ENCODE results near the gene KDR. TPM values are rescaled to one million over a fixed set of nuclear protein-coding genes. Genes with fewer than 3 reads are reported as not detected.

Gene KDR
- polyA plus RNA-seq, 1 donor from 2014 or later, result not detected

GRCh38 chr4:55143858-55144257 lies 18.5 kb upstream of the KDR start:
- H3K27me3 ChIP-seq (ENCODE audit: insufficient read depth, low read depth, low read length), result no peaks in the 10 kb centered on the region
- no peak overlapping the region for H3K27ac ChIP-seq (ENCODE audit: low read length)
- H3F3A ChIP-seq (ENCODE audit: insufficient read depth, low read length, poor library complexity, severe bottlenecking), result no peaks in the 10 kb centered on the region
- no peak overlapping the region for H3K9ac ChIP-seq (ENCODE audit: low read length)
- no peak overlapping the region for H2AFZ ChIP-seq (ENCODE audit: low read depth, low read length)
- no peak overlapping the region for H3K4me3 ChIP-seq (ENCODE audit: low read length)
- no peak overlapping the region for H3K4me2 ChIP-seq (ENCODE audit: low read length)
- H3K9me2 ChIP-seq (ENCODE audit: insufficient read depth, low read length), result no peaks in the 10 kb centered on the region
- no peaks in the 10 kb centered on the region for H4K20me1 ChIP-seq (ENCODE audit: insufficient read depth)
- no peaks in the 10 kb centered on the region for H3K36me3 ChIP-seq (ENCODE audit: insufficient read depth, low read length)
- H3K79me2 ChIP-seq (replicated peaks; ENCODE audit: insufficient read depth, low read length), result no peaks in the 10 kb centered on the region
- TF ChIP-seq EP300 (conservative IDR thresholded peaks at IDR 0.05; ENCODE audit: poor library complexity, severe bottlenecking) (no peak), CTCF (IDR thresholded peaks at IDR 0.05; ENCODE audit: poor library complexity, severe bottlenecking) (no peak), EZH2 (IDR thresholded peaks at IDR 0.05; ENCODE audit: borderline replicate concordance, insufficient read depth, low read length, poor library complexity, severe bottlenecking) (no peak), MXI1 (conservative IDR thresholded peaks at IDR 0.05; ENCODE audit: poor library complexity, severe bottlenecking) (no peak), REST (IDR thresholded peaks at IDR 0.05; ENCODE audit: borderline replicate concordance) (no peak), POLR2AphosphoS5 (IDR thresholded peaks at IDR 0.05) (no peak), TAF1 (IDR thresholded peaks at IDR 0.05; ENCODE audit: low read depth) (no peak), RAD21 (conservative IDR thresholded peaks at IDR 0.05) (no peak), SMC3 (conservative IDR thresholded peaks at IDR 0.05; ENCODE audit: poor library complexity) (no peak)
- H3K9me3 ChIP-seq (ENCODE audit: low read length), result no peaks in the 10 kb centered on the region

GRCh38 chr4:55138367-55138766 lies 13.0 kb upstream of the KDR start:
- H3K4me2 ChIP-seq (ENCODE audit: low read length), result no peak overlapping the region

More at GRCh38 chr4:55138367-55138766, 13.0 kb upstream of the KDR start:
- H2AFZ ChIP-seq (ENCODE audit: low read depth, low read length), result no peak overlapping the region
- H3F3A ChIP-seq (ENCODE audit: insufficient read depth, low read length, poor library complexity, severe bottlenecking), result no peaks in the 10 kb centered on the region
- H3K27ac ChIP-seq (ENCODE audit: low read length), result no peak overlapping the region
- no peaks in the 10 kb centered on the region for H3K79me2 ChIP-seq (replicated peaks; ENCODE audit: insufficient read depth, low read length)
- H3K9me2 ChIP-seq (ENCODE audit: insufficient read depth, low read length), result no peaks in the 10 kb centered on the region
- no peaks in the 10 kb centered on the region for H3K27me3 ChIP-seq (ENCODE audit: insufficient read depth, low read depth, low read length)
- no peaks in the 10 kb centered on the region for H3K36me3 ChIP-seq (ENCODE audit: insufficient read depth, low read length)
- no peaks in the 10 kb centered on the region for H4K20me1 ChIP-seq (ENCODE audit: insufficient read depth)
- no peaks in the 10 kb centered on the region for H3K9me3 ChIP-seq (ENCODE audit: low read length)
- H3K9ac ChIP-seq (ENCODE audit: low read length), result no peak overlapping the region
- TF ChIP-seq REST (IDR thresholded peaks at IDR 0.05; ENCODE audit: borderline replicate concordance), result no peak
- no peak overlapping the region for H3K4me3 ChIP-seq (ENCODE audit: low read length)

Data from neural cell (in vitro differentiated cells).